Muscle layer of duodenum (tissue), 2 donors: ENCODE results near the gene RSPH10B2.
"Not testable (repeated sequence)": the region's sequence is repeated elsewhere in the genome, so short reads cannot be mapped to it uniquely, and the experiment has no call there.

ENCODE experiments used
- H3K27ac ChIP-seq: one replicate; pipeline ENCODE4 v1.7.0; 2013; ENCODE audit warnings: mild to moderate bottlenecking, low read length
- H3K27me3 ChIP-seq: one replicate; pipeline ENCODE4 v1.7.0; 2013; ENCODE audit warnings: low read depth, mild to moderate bottlenecking, control low read depth, low read length
- H3K36me3 ChIP-seq, 2 donors: one replicate each; pipeline ENCODE4 v1.7.0; 2013; ENCODE audit warnings: low read length in 2 of 2, control low read depth in 1 of 2, mild to moderate bottlenecking in 1 of 2; ENCODE audit not compliant: insufficient read depth in 2 of 2, control insufficient read depth in 1 of 2
- H3K4me1 ChIP-seq, 2 donors: one replicate each; pipeline ENCODE4 v1.7.0; 2013; ENCODE audit warnings: low read length in 2 of 2, mild to moderate bottlenecking in 2 of 2, control low read depth in 1 of 2, moderate library complexity in 1 of 2; ENCODE audit not compliant: insufficient read depth in 2 of 2, control insufficient read depth in 1 of 2
- H3K4me3 ChIP-seq, 2 donors: one replicate each; pipeline ENCODE4 v1.7.0; 2013; ENCODE audit warnings: low read length in 2 of 2, low read depth in 1 of 2, mild to moderate bottlenecking in 1 of 2
- H3K9me3 ChIP-seq, 2 donors: one replicate each; pipeline ENCODE4 v1.7.0; 2013; ENCODE audit warnings: low read length in 2 of 2, control low read depth in 1 of 2, mild to moderate bottlenecking in 1 of 2; ENCODE audit not compliant: control insufficient read depth in 1 of 2
- donor health status: healthy.

RSPH10B2 gene

DNA sequence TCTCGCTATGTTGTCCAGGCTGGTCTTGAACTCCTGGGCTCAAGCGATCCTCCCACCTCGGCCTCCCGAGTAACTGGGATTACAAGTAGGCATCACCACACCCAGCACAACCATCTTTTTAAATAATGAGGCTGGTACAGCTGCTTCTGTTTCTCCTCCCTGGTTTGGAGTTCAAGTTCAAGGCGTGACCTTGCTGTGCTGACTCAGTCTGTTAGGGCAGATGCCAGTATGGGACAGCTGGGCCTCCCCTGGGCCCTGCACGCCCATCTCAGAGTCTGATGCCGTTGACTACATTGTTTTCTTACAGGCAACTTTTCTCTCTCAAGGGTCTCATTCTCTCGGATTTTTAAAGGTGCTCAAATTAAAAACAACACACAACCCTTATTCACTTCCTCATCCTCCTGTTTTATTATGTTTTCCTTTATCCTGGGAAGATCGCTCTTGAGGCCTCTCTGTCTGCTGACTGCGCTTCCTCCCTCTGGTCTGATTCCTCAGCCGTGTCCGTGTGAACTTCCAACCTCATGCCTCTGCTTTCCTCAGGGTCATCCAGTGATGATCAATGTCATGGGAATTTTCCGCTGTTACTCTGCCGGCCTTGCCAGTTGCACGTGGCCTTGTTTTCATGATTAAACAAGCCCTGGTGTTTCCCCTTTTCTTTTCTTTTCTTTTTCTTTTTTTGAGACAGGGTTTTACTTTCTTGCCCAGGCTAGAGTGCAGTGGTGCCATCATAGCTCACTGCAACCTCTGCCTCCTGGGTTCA lies 38.4 kb downstream of the RSPH10B2 start:
- H3K27me3 ChIP-seq, H3K27ac ChIP-seq, H3K4me1 ChIP-seq, H3K4me3 ChIP-seq, H3K36me3 ChIP-seq, H3K9me3 ChIP-seq: not testable (repeated sequence)

DNA sequence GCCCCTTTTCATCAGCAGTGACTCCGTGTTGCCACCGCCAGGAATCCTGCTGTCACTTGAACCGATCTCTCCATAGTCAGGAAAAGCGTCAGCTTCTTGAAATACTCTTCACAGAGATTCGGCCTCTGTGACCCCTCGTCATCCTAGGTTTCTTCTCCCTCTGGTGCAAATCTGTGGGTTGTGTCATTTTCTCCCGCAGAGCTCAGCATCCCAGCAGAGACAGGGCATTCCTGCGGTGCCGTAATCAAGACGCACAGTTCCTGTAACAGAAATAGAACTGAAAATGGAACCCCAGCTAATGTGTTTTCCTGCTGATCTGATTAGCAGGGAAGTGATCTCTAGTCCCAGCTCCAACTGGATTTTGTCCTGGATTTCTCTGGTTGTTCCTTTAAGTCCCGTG lies 40.4 kb downstream of the RSPH10B2 start:
- not testable (repeated sequence) for H3K9me3 ChIP-seq, H3K4me1 ChIP-seq, H3K27ac ChIP-seq

DNA sequence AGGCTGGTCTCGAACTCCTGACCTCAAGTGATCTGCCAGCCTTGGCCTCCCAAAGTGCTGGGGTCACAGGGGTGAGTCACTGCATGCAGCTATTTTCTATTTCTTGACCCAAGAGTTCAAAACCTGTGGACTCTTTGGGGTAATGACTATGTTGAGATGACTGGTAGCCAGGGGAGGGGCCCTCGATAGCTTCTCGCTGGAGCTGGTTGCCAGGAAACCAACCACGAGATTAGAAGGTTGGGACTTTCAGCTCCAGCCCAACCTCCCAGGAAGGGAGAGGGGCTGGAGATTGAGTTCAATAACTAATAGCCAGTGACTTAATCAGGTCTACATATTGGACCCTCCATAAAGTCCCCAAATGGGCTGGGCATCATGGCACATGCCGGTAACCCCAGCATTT lies 43.3 kb downstream of the RSPH10B2 start:
- H3K4me3 ChIP-seq, H3K36me3 ChIP-seq, H3K27me3 ChIP-seq, H3K9me3 ChIP-seq, H3K4me1 ChIP-seq, H3K27ac ChIP-seq: not testable (repeated sequence)

More for the DNA sequence above, 40.4 kb downstream of the RSPH10B2 start:
- not testable (repeated sequence) for H3K4me3 ChIP-seq, H3K36me3 ChIP-seq, H3K27me3 ChIP-seq

DNA sequence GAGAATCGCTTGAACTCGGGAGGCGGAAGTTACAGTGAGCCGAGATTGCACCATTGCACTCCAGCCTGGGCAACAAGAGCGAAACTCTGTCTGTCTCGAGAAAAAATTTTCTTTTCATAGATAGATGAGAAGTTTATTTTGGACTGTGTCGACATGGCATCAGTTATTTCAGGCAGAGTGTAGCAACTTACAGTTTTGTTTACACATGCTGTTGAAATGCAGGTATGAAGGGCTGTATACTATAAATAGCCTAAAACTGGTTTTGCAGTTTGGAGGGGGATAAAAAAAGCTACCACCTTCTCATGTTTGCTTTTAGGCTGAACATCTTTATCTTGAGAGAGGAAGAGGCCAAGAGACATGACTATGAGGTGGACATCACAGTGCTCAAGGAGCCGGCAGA lies 44.1 kb downstream of the RSPH10B2 start:
- H3K9me3 ChIP-seq, H3K4me3 ChIP-seq, H3K27ac ChIP-seq, H3K27me3 ChIP-seq, H3K36me3 ChIP-seq, H3K4me1 ChIP-seq: not testable (repeated sequence)

DNA sequence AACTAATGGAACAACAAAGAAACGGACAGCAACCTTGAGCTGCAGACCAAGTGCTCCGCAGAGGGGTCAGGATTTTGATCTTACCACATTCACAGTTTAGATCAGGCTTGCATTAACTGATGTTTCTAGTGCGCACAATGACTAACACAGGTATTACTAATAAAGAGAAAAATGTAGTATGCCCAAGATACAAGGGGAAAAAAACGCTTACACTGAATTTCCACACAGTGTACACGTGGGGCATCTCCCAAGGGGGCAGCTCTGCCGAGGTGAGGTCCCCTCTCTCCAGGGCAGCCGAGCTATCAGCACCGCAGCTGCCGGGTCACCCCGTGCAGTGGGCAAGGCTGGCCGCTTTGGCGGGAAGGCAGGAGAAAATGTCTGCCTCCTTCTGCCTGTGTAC lies 46.0 kb downstream of the RSPH10B2 start:
- H3K27ac ChIP-seq, H3K36me3 ChIP-seq, H3K9me3 ChIP-seq, H3K4me1 ChIP-seq, H3K4me3 ChIP-seq, H3K27me3 ChIP-seq: not testable (repeated sequence)

DNA sequence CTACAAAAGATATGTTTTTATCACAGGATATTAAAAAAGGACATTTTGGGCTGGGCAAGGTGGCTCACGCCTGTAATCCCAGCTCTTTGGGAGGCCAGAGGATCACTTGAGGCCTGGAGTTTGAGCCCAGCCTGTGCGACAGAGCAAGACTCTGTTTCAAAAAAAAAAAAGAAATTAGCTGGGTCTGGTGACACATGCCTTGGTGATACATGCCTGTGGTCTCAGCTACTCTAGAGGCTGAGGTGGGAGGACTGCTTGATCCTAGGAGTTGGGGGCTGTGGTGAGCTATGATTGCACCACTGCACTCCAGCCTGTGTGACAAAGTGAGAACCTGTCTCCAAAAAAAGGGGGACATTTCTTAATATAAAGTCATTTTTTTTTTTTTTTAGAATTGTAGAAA lies 46.4 kb downstream of the RSPH10B2 start:
- H3K27me3 ChIP-seq, H3K4me1 ChIP-seq: not testable (repeated sequence)

DNA sequence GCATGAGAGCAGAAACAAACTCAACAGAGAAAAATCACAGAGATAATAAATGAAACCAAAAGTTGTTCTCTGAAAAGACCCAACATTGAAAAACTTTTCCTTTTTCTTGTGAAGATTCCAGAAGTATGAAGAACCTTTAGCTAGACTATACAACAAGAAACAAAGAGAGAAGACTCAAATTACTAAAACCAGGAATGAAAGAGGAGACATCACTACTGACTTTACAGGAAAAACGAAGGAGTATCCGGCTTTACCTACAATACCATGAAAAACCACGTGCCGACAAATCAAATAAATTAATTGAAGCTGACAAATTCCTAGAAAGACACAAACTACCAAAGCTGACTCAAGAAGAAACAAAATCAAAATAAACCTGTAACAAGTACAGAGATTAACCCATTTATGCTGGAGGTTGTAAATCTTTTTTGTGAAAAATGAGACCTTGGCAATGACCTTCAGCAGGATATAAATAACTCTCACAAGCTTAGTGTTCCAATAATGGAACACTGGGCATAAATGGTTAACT lies 53.6 kb downstream of the RSPH10B2 start:
- H3K4me3 ChIP-seq, H3K4me1 ChIP-seq, H3K27me3 ChIP-seq, H3K9me3 ChIP-seq, H3K36me3 ChIP-seq, H3K27ac ChIP-seq: not testable (repeated sequence)

More for the DNA sequence above, 46.4 kb downstream of the RSPH10B2 start:
- not testable (repeated sequence) for H3K36me3 ChIP-seq, H3K9me3 ChIP-seq, H3K4me3 ChIP-seq, H3K27ac ChIP-seq

DNA sequence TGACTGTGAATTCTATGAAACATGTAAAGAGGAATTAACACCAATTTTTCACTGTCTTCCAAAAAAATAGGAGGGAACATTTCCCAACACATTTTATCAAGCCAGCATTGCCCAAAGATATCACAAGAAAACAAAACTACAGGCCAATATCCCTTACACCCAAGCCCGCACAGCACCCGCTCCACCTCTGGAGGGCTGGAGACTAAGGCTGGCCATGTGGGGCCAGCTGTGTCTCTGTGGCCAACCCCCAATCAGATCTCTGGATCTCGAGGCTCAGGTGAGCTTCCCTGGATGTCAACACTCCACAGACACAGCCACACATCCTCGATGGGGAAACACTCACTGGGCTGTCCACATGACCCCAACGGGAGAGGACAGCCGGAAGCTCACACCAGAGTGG lies 54.1 kb downstream of the RSPH10B2 start:
- H3K4me1 ChIP-seq, H3K27ac ChIP-seq, H3K36me3 ChIP-seq, H3K27me3 ChIP-seq, H3K4me3 ChIP-seq, H3K9me3 ChIP-seq: not testable (repeated sequence)

DNA sequence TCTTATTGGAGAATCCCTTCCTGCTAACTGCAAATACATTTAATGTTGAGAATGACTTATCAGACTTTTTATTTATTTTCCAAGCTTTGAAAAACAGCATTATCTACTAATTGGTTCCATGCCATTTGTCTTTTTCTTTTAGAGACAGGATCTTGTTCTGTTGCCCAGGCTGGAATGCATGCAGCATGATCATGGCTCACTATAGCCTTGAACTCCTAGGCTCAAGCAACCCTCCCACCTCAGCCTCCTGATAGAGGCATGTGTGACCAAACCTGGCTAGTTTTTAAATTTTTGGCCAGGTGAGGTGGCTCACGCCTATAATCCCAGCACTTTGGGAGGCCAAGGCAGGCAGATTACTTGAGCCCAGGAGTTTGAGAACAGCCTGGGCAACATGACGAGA lies 59.1 kb downstream of the RSPH10B2 start:
- not testable (repeated sequence) for H3K9me3 ChIP-seq, H3K4me1 ChIP-seq, H3K4me3 ChIP-seq, H3K27me3 ChIP-seq, H3K36me3 ChIP-seq, H3K27ac ChIP-seq

DNA sequence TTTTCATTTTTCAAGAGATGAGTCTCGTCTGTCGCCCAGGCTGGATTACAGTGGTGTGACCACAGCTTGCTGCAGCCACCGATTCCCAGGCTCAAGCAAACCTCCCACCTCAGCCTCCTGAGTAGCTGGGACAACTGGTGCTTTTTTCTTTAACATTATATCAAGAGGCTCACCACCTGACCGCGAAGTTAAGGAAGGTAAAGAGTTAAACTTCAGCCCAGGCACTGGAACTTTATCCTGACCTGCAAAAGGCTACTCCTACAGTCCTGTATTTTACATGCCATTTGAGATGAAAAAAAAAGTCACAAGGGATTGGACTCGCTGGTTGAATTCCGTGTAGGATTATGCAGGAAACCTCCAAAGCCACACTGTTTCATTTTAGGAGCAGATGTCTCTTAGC lies 61.6 kb downstream of the RSPH10B2 start:
- H3K4me1 ChIP-seq, H3K9me3 ChIP-seq, H3K36me3 ChIP-seq, H3K27ac ChIP-seq, H3K4me3 ChIP-seq, H3K27me3 ChIP-seq: not testable (repeated sequence)

DNA sequence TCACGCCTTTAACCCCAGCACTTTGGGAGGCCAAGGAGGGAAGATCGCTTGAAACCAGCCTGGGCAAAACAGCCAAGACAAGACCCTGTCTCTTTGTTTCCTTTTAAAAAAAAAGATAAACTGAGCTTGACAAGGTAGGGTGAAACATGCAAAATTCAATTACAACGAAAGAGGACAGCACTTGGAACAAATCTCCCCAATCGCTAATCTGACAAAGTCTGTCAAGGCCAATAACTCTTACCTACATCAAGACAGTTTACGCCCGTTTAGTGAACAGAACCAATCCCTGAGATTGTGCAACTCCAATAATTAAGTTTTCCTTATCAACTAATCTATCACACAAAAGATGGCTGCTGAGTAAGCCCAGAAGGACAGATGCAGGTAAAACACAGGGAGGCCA lies 67.7 kb downstream of the RSPH10B2 start:
- H3K4me1 ChIP-seq, H3K9me3 ChIP-seq, H3K27ac ChIP-seq, H3K4me3 ChIP-seq, H3K27me3 ChIP-seq, H3K36me3 ChIP-seq: not testable (repeated sequence)
